MM.1S (cell line): ENCODE results near the gene MRPL42.
A peak's percentile ranks its signal among the peaks of the same experiment; 100 is the strongest.
"Not testable (repeated sequence)": the region's sequence is repeated elsewhere in the genome, so short reads cannot be mapped to it uniquely, and the experiment has no call there.

ENCODE experiments used
- DNase-seq: peaks from one replicate; pipeline ENCODE4 v3.0.0-alpha.2; 2015
- H2AFZ ChIP-seq: fragments of 300-600 bp; sonication (generic); 2 replicates; pipeline ENCODE4 v1.6.0; 2016; ENCODE audit warnings: antibody characterized with exemption, low read length
- H3F3A ChIP-seq: fragments of 300-600 bp; sonication (generic); 2 replicates; pipeline ENCODE4 v1.6.1; 2016; ENCODE audit warnings: mild to moderate bottlenecking, antibody characterized with exemption, low read length, moderate library complexity, mixed read lengths; ENCODE audit not compliant: insufficient read depth
- H3K27ac ChIP-seq: fragments of 300-600 bp; sonication (generic); 2 replicates; pipeline ENCODE4 v1.5.1; 2016; ENCODE audit warnings: mild to moderate bottlenecking, low read length
- H3K27me3 ChIP-seq: fragments of 300-600 bp; sonication (generic); replicated peaks from 2 replicates; pipeline ENCODE4 v1.6.0; 2016; ENCODE audit warnings: low read length; ENCODE audit not compliant: insufficient read depth
- H3K36me3 ChIP-seq: fragments of 300-600 bp; sonication (generic); replicated peaks from 2 replicates; pipeline ENCODE4 v1.6.1; 2016; ENCODE audit warnings: mild to moderate bottlenecking, low read length, mixed read lengths; ENCODE audit not compliant: insufficient read depth
- H3K4me1 ChIP-seq: fragments of 300-600 bp; sonication (generic); 2 replicates; pipeline ENCODE4 v1.6.1; 2016; ENCODE audit warnings: low read length, mixed read lengths
- H3K4me2 ChIP-seq: fragments of 300-600 bp; sonication (generic); 2 replicates; pipeline ENCODE4 v1.6.0; 2016; ENCODE audit warnings: low read depth, low read length
- H3K4me3 ChIP-seq: fragments of 300-600 bp; sonication (generic); 2 replicates; pipeline ENCODE4 v1.5.1; 2016; ENCODE audit warnings: low read length, mixed read lengths
- H3K79me2 ChIP-seq: fragments of 300-600 bp; sonication (generic); 2 replicates; pipeline ENCODE4 v1.6.1; 2016; ENCODE audit warnings: mixed run types, low read length, mixed read lengths
- H3K9ac ChIP-seq: fragments of 300-600 bp; sonication (generic); 2 replicates; pipeline ENCODE4 v1.6.1; 2016; ENCODE audit warnings: low read length, mixed read lengths
- H3K9me2 ChIP-seq: fragments of 300-600 bp; sonication (generic); replicated peaks from 2 replicates; pipeline ENCODE4 v1.6.1; 2016; ENCODE audit warnings: mild to moderate bottlenecking, low read length, mixed read lengths; ENCODE audit not compliant: insufficient read depth
- H3K9me3 ChIP-seq: fragments of 300-600 bp; sonication (generic); replicated peaks from 2 replicates; pipeline ENCODE4 v1.6.1; 2016; ENCODE audit warnings: mild to moderate bottlenecking, low read length, mixed read lengths; ENCODE audit not compliant: insufficient read depth
- H4K20me1 ChIP-seq: fragments of 300-600 bp; sonication (generic); 2 replicates; pipeline ENCODE4 v1.6.1; 2016; ENCODE audit warnings: mild to moderate bottlenecking, low read length, moderate library complexity, mixed read lengths; ENCODE audit not compliant: insufficient read depth
- CTCF ChIP-seq: fragments of 300-600 bp; sonication (generic); IDR thresholded peaks from 2 replicates; pipeline ENCODE4 v1.5.1; 2016; ENCODE audit warnings: antibody characterized with exemption, low read length, mixed read lengths
- EZH2 ChIP-seq: fragments of 300-600 bp; sonication (generic); optimal IDR thresholded peaks from 2 replicates; pipeline ENCODE3; 2017; ENCODE audit warnings: low read depth, mild to moderate bottlenecking, antibody characterized with exemption, low read length, mixed read lengths
- EZH2phosphoT487 ChIP-seq: fragments of 300-600 bp; sonication (generic); IDR thresholded peaks from 2 replicates; pipeline ENCODE4 v1.6.1; 2018; ENCODE audit warnings: antibody characterized with exemption, low read length

The MRPL42 gene

GRCh38 chr12:93552427-93552826, 85.1 kb downstream of the MRPL42 start:
- H3K9me2 ChIP-seq = no peaks in the 10 kb centered on the region
- no peaks in the 10 kb centered on the region for H3K4me1 ChIP-seq
- H3K27ac ChIP-seq = no peak overlapping the region
- no peak overlapping the region for H3K9ac ChIP-seq
- no peak overlapping the region for H3K4me2 ChIP-seq
- no peaks in the 10 kb centered on the region for H3K36me3 ChIP-seq
- H3K79me2 ChIP-seq = no peaks in the 10 kb centered on the region
- no peak for DNase-seq
- no peak for TF ChIP-seq EZH2
- TF ChIP-seq EZH2phosphoT487 = no peak
- TF ChIP-seq CTCF = no peak
- no peak overlapping the region for H3K4me3 ChIP-seq
- no peaks in the 10 kb centered on the region for H4K20me1 ChIP-seq
- H3K9me3 ChIP-seq = no peaks in the 10 kb centered on the region; the same call in 1 of the 2 replicates
- H3K27me3 ChIP-seq = no peaks in the 10 kb centered on the region
- H2AFZ ChIP-seq = no peak overlapping the region
- H3F3A ChIP-seq = no peaks in the 10 kb centered on the region

GRCh38 chr12:93557879-93558278, 90.6 kb downstream of the MRPL42 start:
- not testable (repeated sequence) for H3K36me3 ChIP-seq, H3K27ac ChIP-seq, H3K4me2 ChIP-seq, H3K4me1 ChIP-seq, H4K20me1 ChIP-seq, H3K9me2 ChIP-seq, H3F3A ChIP-seq, H3K79me2 ChIP-seq, H3K4me3 ChIP-seq, H3K9ac ChIP-seq, DNase-seq, H3K9me3 ChIP-seq, H3K27me3 ChIP-seq, H2AFZ ChIP-seq

- H3K9me3 ChIP-seq, H3K4me1 ChIP-seq, H3K27me3 ChIP-seq, H3K36me3 ChIP-seq, H3K27ac ChIP-seq, H3K9me2 ChIP-seq, H3F3A ChIP-seq, H3K4me3 ChIP-seq, H4K20me1 ChIP-seq, H3K79me2 ChIP-seq, H2AFZ ChIP-seq, H3K9ac ChIP-seq, DNase-seq, H3K4me2 ChIP-seq: not testable (repeated sequence)
These were observed 91.4 kb downstream of the MRPL42 start for GRCh38 chr12:93558685-93559084.

GRCh38 chr12:93563807-93564538, 96.7 kb downstream of the MRPL42 start:
- Histone ChIP-seq H3K4me2 (no peak overlapping the region), H3F3A (no peaks in the 10 kb centered on the region)

More at GRCh38 chr12:93563807-93564538, 96.7 kb downstream of the MRPL42 start:
- Histone ChIP-seq H2AFZ (no peak overlapping the region), H3K36me3 (no peaks in the 10 kb centered on the region), H3K4me3 (no peak overlapping the region), H3K9me2 (no peaks in the 10 kb centered on the region), H3K27me3 (no peaks in the 10 kb centered on the region), H3K27ac (no peak overlapping the region), H3K9ac (no peak overlapping the region), H3K9me3 (no peaks in the 10 kb centered on the region), H4K20me1 (no peaks in the 10 kb centered on the region), H3K4me1 (no peaks in the 10 kb centered on the region), H3K79me2 (no peaks in the 10 kb centered on the region)
- no peak for TF ChIP-seq EZH2phosphoT487
- TF ChIP-seq CTCF = peak; percentile 14; the same call in 1 of the 2 replicates
- DNase-seq = peak; percentile 27
